Skeletal muscle satellite cell (primary cell): ENCODE results near the gene APP.

Experiments used
- H3K27me3 ChIP-seq: 2 replicates; pipeline ENCODE4 v1.7.0; 2013; ENCODE audit warnings: low read length; ENCODE audit not compliant: control insufficient read depth, insufficient read depth
- H3K36me3 ChIP-seq: 2 replicates; pipeline ENCODE4 v1.7.0; 2013; ENCODE audit warnings: mild to moderate bottlenecking, control low read depth, low read length; ENCODE audit not compliant: insufficient read depth
- H3K4me1 ChIP-seq: 2 replicates; pipeline ENCODE4 v1.7.0; 2013; ENCODE audit warnings: low read length; ENCODE audit not compliant: control insufficient read depth, insufficient read depth
- H3K4me2 ChIP-seq: 2 replicates; pipeline ENCODE4 v1.7.0; 2013; ENCODE audit warnings: mild to moderate bottlenecking, low read length
- H3K4me3 ChIP-seq: 2 replicates; pipeline ENCODE4 v1.7.0; 2013; ENCODE audit warnings: low read length
- H3K9ac ChIP-seq: 2 replicates; pipeline ENCODE4 v1.7.0; 2013; ENCODE audit warnings: mild to moderate bottlenecking, low read depth, low read length, moderate library complexity
- H3K9me3 ChIP-seq: replicated peaks from 2 replicates; pipeline ENCODE4 v1.7.0; 2013; ENCODE audit warnings: mild to moderate bottlenecking, control low read depth, low read length

The APP gene

DNA sequence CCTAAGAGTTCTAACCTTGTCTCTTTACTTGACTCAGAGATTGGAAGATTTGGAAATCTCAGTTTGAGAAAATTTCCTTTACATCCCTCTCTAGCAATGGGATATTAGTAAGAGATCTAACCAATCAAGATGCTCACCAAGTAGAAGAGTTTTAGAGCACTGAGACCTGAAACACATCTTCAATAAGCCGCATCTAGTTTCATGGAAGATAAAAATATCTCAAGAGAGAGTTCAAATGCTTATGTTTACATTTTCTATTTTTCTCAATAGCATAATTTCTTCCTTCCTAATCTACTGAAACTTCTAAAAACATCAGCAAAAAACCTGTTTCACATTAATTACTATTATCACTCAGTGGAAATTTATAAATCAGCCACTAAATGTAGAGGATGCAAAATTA lies 165.1 kb downstream of the APP start:
- H3K9ac ChIP-seq: no peak overlapping the region
- no peaks in the 10 kb centered on the region for H3K36me3 ChIP-seq
- no peak overlapping the region for H3K4me2 ChIP-seq
- no peaks in the 10 kb centered on the region for H3K9me3 ChIP-seq
- no peak overlapping the region for H3K4me3 ChIP-seq
- H3K4me1 ChIP-seq: peaks cover 12% of the 10 kb centered on the region
- no peaks in the 10 kb centered on the region for H3K27me3 ChIP-seq

DNA sequence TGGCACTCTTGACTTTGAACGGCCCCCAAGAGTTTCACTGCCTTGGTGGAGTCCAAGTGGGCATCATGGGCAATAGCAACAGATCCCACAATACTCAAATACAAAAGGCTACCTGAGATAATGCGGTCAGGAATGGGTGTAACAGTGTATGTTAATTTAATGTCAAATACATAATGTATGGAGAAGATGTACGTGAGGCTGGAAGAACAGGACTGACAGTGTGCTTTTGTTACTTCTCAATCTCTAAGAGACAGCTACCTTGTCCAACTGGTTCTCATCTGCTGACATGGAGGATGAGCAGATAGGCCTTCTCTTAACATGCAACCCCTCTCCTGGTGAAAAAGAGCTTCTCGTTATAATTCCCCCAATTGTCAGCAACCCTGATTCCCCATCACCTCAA lies 167.2 kb downstream of the APP start:
- Histone ChIP-seq H3K4me2 (no peak overlapping the region), H3K36me3 (peaks cover 5% of the 10 kb centered on the region), H3K27me3 (no peaks in the 10 kb centered on the region), H3K9me3 (no peaks in the 10 kb centered on the region), H3K4me3 (no peak overlapping the region), H3K4me1 (peaks cover 10% of the 10 kb centered on the region), H3K9ac (no peak overlapping the region)

DNA sequence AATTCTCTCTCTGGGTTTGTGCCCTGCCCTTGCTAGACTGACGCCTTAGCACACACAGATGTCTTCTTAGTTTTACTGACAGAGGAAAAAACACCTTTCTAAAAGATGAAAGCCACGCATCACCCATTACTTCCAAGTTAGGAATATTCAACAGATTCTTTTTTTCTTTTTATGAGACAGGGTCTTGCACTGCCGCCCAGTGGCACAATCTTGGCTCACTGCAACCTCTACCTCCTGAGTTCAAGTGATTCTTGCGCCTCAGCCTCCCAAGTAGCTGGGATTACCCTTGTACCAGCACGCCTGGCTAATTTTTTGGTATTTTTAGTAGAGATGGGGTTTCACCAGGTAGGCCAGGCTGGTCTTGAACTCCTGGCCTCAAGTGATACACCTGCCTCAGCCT lies 169.2 kb downstream of the APP start:
- H3K9ac ChIP-seq: no peak overlapping the region
- no peak overlapping the region for H3K4me2 ChIP-seq
- no peak overlapping the region for H3K4me3 ChIP-seq
- no peaks in the 10 kb centered on the region for H3K4me1 ChIP-seq
- no peaks in the 10 kb centered on the region for H3K9me3 ChIP-seq
- H3K27me3 ChIP-seq: no peaks in the 10 kb centered on the region
- H3K36me3 ChIP-seq: peaks cover 18% of the 10 kb centered on the region

DNA sequence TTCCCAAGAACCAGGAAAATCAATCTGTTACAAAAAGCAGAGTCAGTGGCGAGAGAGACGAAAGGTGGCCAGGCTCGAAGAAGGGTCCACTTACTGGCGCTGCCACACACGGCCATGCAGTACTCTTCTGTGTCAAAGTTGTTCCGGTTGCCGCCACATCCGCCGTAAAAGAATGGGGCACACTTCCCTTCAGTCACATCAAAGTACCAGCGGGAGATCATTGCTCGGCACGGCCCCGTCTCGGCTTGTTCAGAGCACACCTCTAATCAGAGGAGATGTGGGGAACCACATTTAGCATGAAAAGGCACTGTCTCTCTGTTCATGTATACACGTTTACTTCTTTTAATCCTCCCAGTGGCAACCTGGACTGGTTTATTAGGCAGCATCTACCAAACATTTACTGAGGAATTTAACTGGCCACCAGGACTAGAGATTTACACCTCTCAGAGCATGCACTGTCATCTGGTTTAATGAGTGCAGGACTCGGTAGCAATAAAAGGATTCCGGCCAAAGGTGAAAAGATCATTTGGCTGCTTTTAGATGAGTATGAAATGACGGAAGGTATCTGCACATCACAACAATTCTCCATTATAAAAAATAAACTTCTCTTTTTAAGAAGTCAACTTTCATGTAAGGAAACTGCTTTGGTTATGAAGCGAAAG lies 170.5 kb downstream of the APP start:
- Histone ChIP-seq H3K36me3 (peaks cover 18% of the 10 kb centered on the region), H3K4me3 (no peak overlapping the region), H3K4me2 (no peak overlapping the region), H3K27me3 (no peaks in the 10 kb centered on the region), H3K4me1 (no peaks in the 10 kb centered on the region), H3K9me3 (no peaks in the 10 kb centered on the region), H3K9ac (no peak overlapping the region)

DNA sequence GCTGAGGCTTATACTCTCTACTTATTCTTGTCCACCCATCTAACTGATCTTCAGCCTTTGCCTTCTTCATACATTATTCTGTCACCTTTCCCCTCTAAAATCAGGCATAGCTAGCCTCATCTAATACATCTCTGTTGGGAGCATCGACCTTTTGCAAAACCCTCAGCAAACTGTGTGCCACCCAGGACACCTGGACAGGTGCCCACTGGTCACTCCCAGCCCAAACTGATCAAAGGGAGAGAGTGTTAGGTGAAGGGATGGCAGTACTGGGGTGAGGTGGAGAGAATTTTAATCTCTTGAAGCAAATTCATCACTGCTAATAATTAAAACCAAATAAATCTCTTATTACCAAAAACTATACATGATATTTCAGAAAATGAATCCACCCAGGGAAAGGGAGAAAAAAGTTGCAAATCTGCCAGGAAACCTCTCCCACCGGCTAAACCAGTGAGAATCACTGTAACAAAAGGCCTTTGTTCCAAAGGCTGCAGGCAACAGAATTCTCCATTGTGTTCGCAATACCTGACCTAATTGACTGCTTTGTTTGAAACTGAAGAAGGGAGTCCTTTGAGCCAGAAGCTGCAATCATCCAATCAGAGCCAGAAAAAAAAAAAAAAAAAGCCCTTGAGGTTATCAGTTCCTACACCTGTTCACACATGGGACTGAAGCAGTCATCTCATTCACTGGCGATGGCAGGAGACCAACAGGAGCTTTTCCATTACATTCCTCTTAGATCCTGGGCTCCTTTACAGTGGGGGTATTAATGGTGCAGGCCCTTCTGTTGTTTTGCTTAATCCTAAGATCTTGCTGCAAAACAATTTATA lies 172.6 kb downstream of the APP start:
- Histone ChIP-seq H3K4me3 (no peak overlapping the region), H3K36me3 (peaks cover 28% of the 10 kb centered on the region), H3K27me3 (no peaks in the 10 kb centered on the region), H3K4me2 (no peak overlapping the region), H3K9ac (no peak overlapping the region), H3K4me1 (no peaks in the 10 kb centered on the region), H3K9me3 (no peaks in the 10 kb centered on the region)

DNA sequence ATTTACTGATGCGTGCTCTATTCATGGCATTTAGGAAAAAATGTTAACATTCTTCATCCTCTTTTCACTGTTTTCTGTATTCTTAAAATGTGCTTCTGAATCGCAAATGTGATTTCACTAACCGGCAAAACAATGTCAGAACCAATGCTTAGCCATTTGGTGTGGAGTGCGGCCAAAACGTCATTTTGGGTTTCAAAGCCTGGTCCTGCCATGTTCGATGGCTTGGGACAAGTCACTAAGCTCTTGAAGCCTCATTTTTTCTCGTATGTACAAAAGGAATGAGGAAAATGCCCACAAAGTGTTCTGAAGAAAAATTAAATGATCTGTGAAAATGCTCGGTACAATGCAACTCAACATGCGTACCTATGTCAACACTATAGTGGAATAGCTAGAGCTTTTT lies 175.3 kb downstream of the APP start:
- Histone ChIP-seq H3K9ac (no peak overlapping the region), H3K4me3 (no peak overlapping the region), H3K9me3 (no peaks in the 10 kb centered on the region), H3K27me3 (no peaks in the 10 kb centered on the region), H3K4me1 (no peaks in the 10 kb centered on the region), H3K36me3 (peaks cover 30% of the 10 kb centered on the region), H3K4me2 (no peak overlapping the region)

DNA sequence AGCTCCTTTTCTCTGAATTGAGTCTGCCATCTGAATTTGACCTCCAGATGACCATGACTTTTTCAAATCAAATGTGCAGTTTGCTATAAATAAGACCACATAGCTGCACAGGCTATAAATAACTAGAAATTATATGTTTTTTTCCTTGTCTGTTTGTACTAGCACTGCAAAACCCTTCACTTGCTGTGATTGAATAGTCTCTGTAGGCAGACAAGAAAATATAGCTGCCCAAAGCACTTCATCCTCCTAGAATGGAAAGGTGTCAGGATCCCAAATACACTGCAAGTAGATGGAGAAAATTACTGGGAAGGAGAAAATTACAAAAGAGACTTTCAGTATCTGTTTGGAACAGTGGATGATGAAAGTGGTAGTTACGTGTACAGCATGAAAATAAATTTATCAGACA lies 175.8 kb downstream of the APP start:
- Histone ChIP-seq H3K36me3 (peaks cover 28% of the 10 kb centered on the region), H3K4me2 (no peak overlapping the region), H3K9ac (no peak overlapping the region)

DNA sequence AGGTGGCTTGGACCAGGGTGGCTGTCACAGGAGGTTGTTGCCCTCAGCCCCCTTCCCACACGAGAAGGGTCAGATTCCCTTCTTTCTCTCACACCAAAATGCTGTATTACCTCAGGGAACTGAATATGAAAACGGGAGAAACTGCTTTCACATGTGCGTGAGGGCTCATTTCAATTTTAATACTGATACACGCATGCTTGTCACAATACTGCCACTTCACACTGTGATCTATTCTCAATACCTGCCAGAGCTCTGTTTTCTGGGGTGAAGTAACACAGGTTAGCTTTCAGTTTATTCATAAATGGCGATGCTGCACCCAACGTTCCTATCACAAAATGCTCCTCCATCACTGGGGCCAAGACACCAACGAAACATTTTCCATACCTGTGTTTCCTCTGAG lies 181.8 kb downstream of the APP start:
- peaks cover 16% of the 10 kb centered on the region for H3K36me3 ChIP-seq

More for the DNA sequence above, 175.8 kb downstream of the APP start:
- Histone ChIP-seq H3K4me1 (no peaks in the 10 kb centered on the region), H3K27me3 (no peaks in the 10 kb centered on the region), H3K9me3 (no peaks in the 10 kb centered on the region), H3K4me3 (no peak overlapping the region)

DNA sequence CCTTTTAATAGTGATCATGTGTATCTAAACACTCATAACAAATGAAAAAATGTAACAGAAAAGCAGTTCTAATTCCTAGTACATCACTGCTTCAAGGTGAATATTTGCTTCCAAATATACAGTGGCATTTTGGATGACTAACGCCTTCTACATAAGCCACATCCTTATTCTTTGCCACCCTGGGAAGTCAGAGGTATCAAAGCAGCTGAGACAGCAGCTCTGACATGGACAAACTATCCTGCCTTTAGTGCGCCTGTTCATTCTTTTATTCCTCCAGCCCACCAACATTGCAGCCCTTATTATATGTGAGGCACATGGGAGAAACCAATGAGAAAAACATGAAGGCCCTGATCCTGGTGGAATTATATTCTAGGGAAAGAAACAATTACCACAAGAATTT lies 183.0 kb downstream of the APP start:
- no peaks in the 10 kb centered on the region for H3K27me3 ChIP-seq
- peaks cover 10% of the 10 kb centered on the region for H3K36me3 ChIP-seq
- no peaks in the 10 kb centered on the region for H3K4me1 ChIP-seq
- H3K4me2 ChIP-seq: no peak overlapping the region
- H3K9ac ChIP-seq: no peak overlapping the region
- H3K4me3 ChIP-seq: no peak overlapping the region
- no peaks in the 10 kb centered on the region for H3K9me3 ChIP-seq

More for the DNA sequence above, 181.8 kb downstream of the APP start:
- Histone ChIP-seq H3K4me2 (no peak overlapping the region), H3K4me3 (no peak overlapping the region), H3K27me3 (no peaks in the 10 kb centered on the region), H3K4me1 (no peaks in the 10 kb centered on the region), H3K9ac (no peak overlapping the region), H3K9me3 (no peaks in the 10 kb centered on the region)

DNA sequence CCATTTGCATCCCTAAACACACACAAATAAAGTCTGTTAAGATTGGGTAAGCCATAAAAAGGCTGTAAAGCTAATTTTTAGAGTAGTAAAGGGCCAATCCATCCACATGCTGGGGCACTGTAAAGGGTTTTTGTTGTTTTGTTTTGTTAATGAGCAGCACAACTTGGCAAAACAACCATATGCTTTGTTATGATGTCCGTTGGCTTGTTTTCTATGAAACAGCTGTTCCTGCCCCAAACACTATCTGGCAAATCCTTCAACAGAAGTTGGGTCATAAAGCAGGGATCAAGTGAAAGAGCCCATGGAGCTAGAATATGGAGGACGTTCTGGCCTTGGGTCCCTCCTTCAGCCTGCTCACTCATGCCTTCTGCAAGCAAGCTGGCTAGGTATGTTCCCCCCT lies 183.6 kb downstream of the APP start:
- Histone ChIP-seq H3K4me2 (no peak overlapping the region), H3K4me1 (no peaks in the 10 kb centered on the region), H3K36me3 (peaks cover 11% of the 10 kb centered on the region), H3K9ac (no peak overlapping the region), H3K4me3 (no peak overlapping the region), H3K9me3 (no peaks in the 10 kb centered on the region), H3K27me3 (no peaks in the 10 kb centered on the region)

DNA sequence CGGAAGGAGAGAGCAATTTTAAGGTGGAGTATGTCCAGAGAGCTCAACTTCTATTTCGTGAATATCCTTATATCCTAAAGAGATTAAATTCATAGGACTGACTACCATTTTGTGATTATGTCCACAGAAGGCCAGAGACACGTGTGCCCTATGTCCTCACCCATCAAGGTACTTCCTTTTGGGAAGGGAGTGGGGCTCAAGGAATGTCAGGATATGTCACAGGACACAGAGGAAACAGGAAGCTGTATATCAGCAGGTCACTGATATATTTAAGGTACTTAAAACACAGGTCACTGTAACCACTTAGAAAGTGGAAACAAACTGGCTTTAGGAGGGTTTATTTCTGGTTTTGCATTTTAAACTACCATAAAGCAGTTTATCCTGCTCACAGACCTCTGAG lies 184.6 kb downstream of the APP start:
- H3K4me3 ChIP-seq: no peak overlapping the region
- H3K4me2 ChIP-seq: no peak overlapping the region
- peaks cover 20% of the 10 kb centered on the region for H3K36me3 ChIP-seq
- H3K9me3 ChIP-seq: no peaks in the 10 kb centered on the region
- no peak overlapping the region for H3K9ac ChIP-seq
- no peaks in the 10 kb centered on the region for H3K4me1 ChIP-seq
- H3K27me3 ChIP-seq: no peaks in the 10 kb centered on the region

DNA sequence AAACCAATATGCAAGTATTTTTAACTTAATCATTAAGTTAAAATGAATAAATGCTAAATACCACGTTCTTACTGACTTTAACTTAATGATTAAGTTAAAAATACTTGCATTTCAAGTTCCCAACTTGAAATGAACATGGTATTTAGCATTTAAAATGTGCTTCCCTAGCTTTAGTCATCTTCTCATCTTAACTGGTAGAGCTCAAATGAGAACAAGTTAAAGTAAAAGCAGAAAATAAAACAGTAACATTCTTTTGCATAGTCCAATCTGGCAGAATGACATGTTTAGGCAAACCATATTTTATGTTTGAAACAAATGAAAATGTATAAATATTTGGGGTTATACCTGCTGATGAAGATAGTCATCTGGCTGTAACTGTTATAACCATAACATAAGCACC lies 186.0 kb downstream of the APP start:
- Histone ChIP-seq H3K36me3 (peaks cover 25% of the 10 kb centered on the region), H3K4me2 (no peak overlapping the region), H3K4me3 (no peak overlapping the region), H3K4me1 (no peaks in the 10 kb centered on the region), H3K9ac (no peak overlapping the region), H3K27me3 (no peaks in the 10 kb centered on the region), H3K9me3 (no peaks in the 10 kb centered on the region)
